ENCODE data around the gene KIF4B. TPM values are rescaled to one million over a fixed set of nuclear protein-coding genes. Genes with fewer than 3 reads are reported as not detected.

KIF4B gene
- total and polyA plus RNA-seq, 2 of the 13 experiments (the other 11 are each of a cell fraction or from before 2014, with no cell fraction given), result 0.04 TPM; not detected in 1

GRCh38 chr5:154966081-154966841, 47.3 kb upstream of the KIF4B start (continued):
- TF ChIP-seq PPARG (CRISPR knock-in tag; conservative IDR thresholded peaks at IDR 0.05) (no peak), ZBTB8A (CRISPR knock-in tag; IDR thresholded peaks at IDR 0.05; ENCODE audit: borderline replicate concordance, low read depth) (no peak), BRF2 (CRISPR knock-in tag; IDR thresholded peaks at IDR 0.05) (no peak), TARDBP (CRISPR knock-in tag; IDR thresholded peaks at IDR 0.05) (no peak), ZNF326 (CRISPR knock-in tag; IDR thresholded peaks at IDR 0.05; ENCODE audit: borderline replicate concordance) (no peak), POGK (CRISPR knock-in tag; conservative IDR thresholded peaks at IDR 0.05) (no peak), ZNF704 (CRISPR knock-in tag; IDR thresholded peaks at IDR 0.05; ENCODE audit: borderline replicate concordance) (no peak), IRF1 (CRISPR knock-in tag; IDR thresholded peaks at IDR 0.05; ENCODE audit: low read depth) (no peak), DNMT3B (CRISPR knock-in tag; conservative IDR thresholded peaks at IDR 0.05) (no peak)

All from HepG2 (cell line).